HG03159 (cell line): Measurements from ENCODE around the gene KRT23.

Source experiments
- ATAC-seq: cut with Tn5 transposase; IDR thresholded peaks from one replicate; pipeline ENCODE4 v1.9.1; 2021; ENCODE audit warnings: mild to moderate bottlenecking, moderate library complexity; ENCODE audit not compliant: unreplicated experiment

KRT23 gene

GRCh38 chr17:40912486-40913210, 24.8 kb downstream of the KRT23 start:
- no peak for ATAC-seq

- ATAC-seq = no peak
These were observed 27.0 kb downstream of the KRT23 start for GRCh38 chr17:40910441-40910841.

GRCh38 chr17:40909755-40910154, 27.7 kb downstream of the KRT23 start:
- no peak for ATAC-seq

GRCh38 chr17:40909351-40909750, 28.1 kb downstream of the KRT23 start:
- no peak for ATAC-seq

GRCh38 chr17:40906613-40907012, 30.8 kb downstream of the KRT23 start:
- ATAC-seq = no peak

GRCh38 chr17:40905370-40905769, 32.1 kb downstream of the KRT23 start:
- ATAC-seq = no peak

GRCh38 chr17:40903129-40903847, 34.2 kb downstream of the KRT23 start:
- ATAC-seq = peak; percentile 57

GRCh38 chr17:40902498-40902897, 34.9 kb downstream of the KRT23 start:
- ATAC-seq = no peak

- no peak for ATAC-seq
These were observed 35.4 kb downstream of the KRT23 start for GRCh38 chr17:40901981-40902474.

GRCh38 chr17:40900809-40901356, 36.6 kb downstream of the KRT23 start:
- no peak for ATAC-seq

GRCh38 chr17:40896916-40897455, 40.5 kb downstream of the KRT23 start:
- ATAC-seq = no peak

GRCh38 chr17:40895106-40895730, 42.2 kb downstream of the KRT23 start:
- no peak for ATAC-seq

GRCh38 chr17:40888196-40888720, 49.2 kb downstream of the KRT23 start:
- no peak for ATAC-seq

GRCh38 chr17:40886090-40886489, 51.4 kb downstream of the KRT23 start:
- no peak for ATAC-seq

GRCh38 chr17:40884708-40885512, 52.5 kb downstream of the KRT23 start, which contains the start of gene KRT20:
TSS of gene KRT20 (minus strand) at chr17:40885242. CDS start at chr17:40885185, 57 bp downstream.
- ATAC-seq = no peak

GRCh38 chr17:40883626-40884334, 53.7 kb downstream of the KRT23 start:
- ATAC-seq = no peak

GRCh38 chr17:40883031-40883430, 54.4 kb downstream of the KRT23 start:
- no peak for ATAC-seq

- ATAC-seq = no peak
These were observed 58.4 kb downstream of the KRT23 start for GRCh38 chr17:40879026-40879425.

GRCh38 chr17:40878044-40878443, 59.4 kb downstream of the KRT23 start:
- no peak for ATAC-seq
